Loucy (cell line): ENCODE measurements around the gene SLAMF7.

Experiments used
- H2AFZ ChIP-seq: fragments of 200-600 bp; sonication (generic); 2 replicates; pipeline ENCODE4 v1.6.0; 2016; ENCODE audit warnings: antibody characterized with exemption, mild to moderate bottlenecking, low read length, moderate library complexity
- H3F3A ChIP-seq: fragments of 200-600 bp; 2 replicates; pipeline ENCODE4 v1.6.0; 2016; ENCODE audit warnings: antibody characterized with exemption, low read depth, mild to moderate bottlenecking
- H3K27me3 ChIP-seq: fragments of 200-600 bp; sonication (generic); 2 replicates; pipeline ENCODE4 v1.6.1; 2014; ENCODE audit warnings: low read length, mild to moderate bottlenecking; ENCODE audit not compliant: insufficient read depth, poor library complexity, severe bottlenecking
- H3K36me3 ChIP-seq: fragments of 200-600 bp; sonication (generic); 2 replicates; pipeline ENCODE4 v1.6.1; 2016; ENCODE audit warnings: low read length; ENCODE audit not compliant: insufficient read depth
- H3K4me1 ChIP-seq: fragments of 200-600 bp; sonication (generic); 2 replicates; pipeline ENCODE4 v1.5.1; 2014; ENCODE audit warnings: low read length, mild to moderate bottlenecking; ENCODE audit not compliant: insufficient read depth, poor library complexity, severe bottlenecking
- H3K4me2 ChIP-seq: fragments of 200-600 bp; sonication (generic); 2 replicates; pipeline ENCODE4 v1.6.0; 2014; ENCODE audit warnings: antibody characterized with exemption, low read length, low read depth, mild to moderate bottlenecking; ENCODE audit not compliant: poor library complexity, severe bottlenecking
- H3K4me3 ChIP-seq: fragments of 200-600 bp; sonication (generic); 2 replicates; pipeline ENCODE4 v1.5.1; 2014; ENCODE audit warnings: low read length, mild to moderate bottlenecking, mixed read lengths; ENCODE audit not compliant: poor library complexity, severe bottlenecking
- H3K79me2 ChIP-seq: fragments of 200-600 bp; sonication (generic); 2 replicates; pipeline ENCODE4 v1.6.1; 2014; ENCODE audit warnings: low read length; ENCODE audit not compliant: insufficient read depth
- H3K9ac ChIP-seq: fragments of 200-600 bp; sonication (generic); 2 replicates; pipeline ENCODE4 v1.6.0; 2014; ENCODE audit warnings: mild to moderate bottlenecking, low read depth, low read length, moderate library complexity; ENCODE audit not compliant: poor library complexity, severe bottlenecking
- H3K9me2 ChIP-seq: fragments of 200-600 bp; sonication (generic); replicated peaks from 2 replicates; pipeline ENCODE4 v1.6.1; 2016; ENCODE audit warnings: low read depth, low read length, mixed read lengths
- H3K9me3 ChIP-seq: fragments of 200-600 bp; sonication (generic); 2 replicates; pipeline ENCODE4 v1.6.1; 2014; ENCODE audit warnings: mild to moderate bottlenecking, antibody characterized with exemption, low read length, low read depth; ENCODE audit not compliant: insufficient read depth
- H4K20me1 ChIP-seq: fragments of 200-600 bp; sonication (generic); 2 replicates; pipeline ENCODE4 v1.6.0; 2014; ENCODE audit warnings: antibody characterized with exemption, low read length, mild to moderate bottlenecking; ENCODE audit not compliant: insufficient read depth, poor library complexity, severe bottlenecking
- CTCF ChIP-seq: fragments of 200-600 bp; sonication (generic); conservative IDR thresholded peaks from 2 replicates; pipeline ENCODE4 v1.5.1; 2014; ENCODE audit warnings: mild to moderate bottlenecking, antibody characterized with exemption, low read length
- EZH2phosphoT487 ChIP-seq: fragments of 200-600 bp; IDR thresholded peaks from 2 replicates; pipeline ENCODE4 v1.6.1; 2018; ENCODE audit warnings: antibody characterized with exemption, mild to moderate bottlenecking, moderate library complexity, borderline replicate concordance

The SLAMF7 gene

GRCh38 chr1:160774886-160775719 lies 36.1 kb downstream of the SLAMF7 start:
- Histone ChIP-seq H2AFZ (no peak overlapping the region), H3K4me1 (peaks cover 8% of the 10 kb centered on the region), H4K20me1 (no peaks in the 10 kb centered on the region), H3K36me3 (no peaks in the 10 kb centered on the region), H3K4me3 (no peak overlapping the region), H3K4me2 (no peak overlapping the region), H3K9ac (no peak overlapping the region), H3K27me3 (no peaks in the 10 kb centered on the region), H3K79me2 (no peaks in the 10 kb centered on the region), H3K9me2 (no peaks in the 10 kb centered on the region), H3K9me3 (no peaks in the 10 kb centered on the region), H3F3A (no peaks in the 10 kb centered on the region)
- no peak for TF ChIP-seq CTCF

GRCh38 chr1:160776178-160776577 lies 37.1 kb downstream of the SLAMF7 start:
- H3K36me3 ChIP-seq: no peaks in the 10 kb centered on the region
- no peak overlapping the region for H3K4me3 ChIP-seq
- H3K4me1 ChIP-seq: peaks cover 8% of the 10 kb centered on the region
- no peak overlapping the region for H3K9ac ChIP-seq
- no peaks in the 10 kb centered on the region for H3F3A ChIP-seq
- no peaks in the 10 kb centered on the region for H3K9me3 ChIP-seq
- no peaks in the 10 kb centered on the region for H3K9me2 ChIP-seq
- H3K4me2 ChIP-seq: no peak overlapping the region
- no peak for TF ChIP-seq CTCF
- TF ChIP-seq EZH2phosphoT487: no peak
- no peaks in the 10 kb centered on the region for H4K20me1 ChIP-seq
- no peaks in the 10 kb centered on the region for H3K79me2 ChIP-seq
- no peak overlapping the region for H2AFZ ChIP-seq
- no peaks in the 10 kb centered on the region for H3K27me3 ChIP-seq

- no peak overlapping the region for H3K4me2 ChIP-seq
- H2AFZ ChIP-seq: 0 out of 2 replicates have a peak overlapping the region, but pooled peaks have one; percentile 43
- no peaks in the 10 kb centered on the region for H3K79me2 ChIP-seq
Measured at GRCh38 chr1:160777486-160778089, 38.5 kb downstream of the SLAMF7 start.

More at GRCh38 chr1:160777486-160778089, 38.5 kb downstream of the SLAMF7 start:
- no peak overlapping the region for H3K9ac ChIP-seq
- H3K27me3 ChIP-seq: no peaks in the 10 kb centered on the region
- no peaks in the 10 kb centered on the region for H4K20me1 ChIP-seq
- no peaks in the 10 kb centered on the region for H3K36me3 ChIP-seq
- H3K9me3 ChIP-seq: no peaks in the 10 kb centered on the region
- H3K4me3 ChIP-seq: no peak overlapping the region
- no peaks in the 10 kb centered on the region for H3K9me2 ChIP-seq
- peaks cover 8% of the 10 kb centered on the region for H3K4me1 ChIP-seq
- no peaks in the 10 kb centered on the region for H3F3A ChIP-seq
- TF ChIP-seq CTCF (peak; percentile 84), EZH2phosphoT487 (no peak)
